ENCODE data around the gene DNAJC3.
"Not testable (repeated sequence)": the region's sequence is repeated elsewhere in the genome, so short reads cannot be mapped to it uniquely, and the experiment has no call there.

The DNAJC3 gene

DNA sequence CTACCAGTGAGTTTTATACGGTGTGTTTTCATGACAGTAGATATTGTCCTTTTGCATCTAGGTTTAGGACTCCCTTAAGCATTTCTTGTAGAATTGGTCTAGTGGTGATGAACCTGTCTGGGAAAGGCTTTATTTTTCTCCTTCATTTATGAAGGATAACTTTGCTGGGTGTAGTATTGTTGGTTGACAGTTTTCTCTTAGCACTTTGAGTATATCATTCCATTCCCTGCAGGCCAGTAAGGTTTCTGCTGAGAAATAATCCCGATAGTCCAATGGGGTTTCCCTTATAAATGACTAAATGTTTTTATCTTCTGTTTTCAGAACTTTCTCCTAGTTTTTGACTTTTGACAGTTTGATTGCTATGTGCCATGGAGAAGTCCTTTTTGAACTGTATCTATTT lies 57.2 kb downstream of the DNAJC3 start:
- TF ChIP-seq, protein P1, sequence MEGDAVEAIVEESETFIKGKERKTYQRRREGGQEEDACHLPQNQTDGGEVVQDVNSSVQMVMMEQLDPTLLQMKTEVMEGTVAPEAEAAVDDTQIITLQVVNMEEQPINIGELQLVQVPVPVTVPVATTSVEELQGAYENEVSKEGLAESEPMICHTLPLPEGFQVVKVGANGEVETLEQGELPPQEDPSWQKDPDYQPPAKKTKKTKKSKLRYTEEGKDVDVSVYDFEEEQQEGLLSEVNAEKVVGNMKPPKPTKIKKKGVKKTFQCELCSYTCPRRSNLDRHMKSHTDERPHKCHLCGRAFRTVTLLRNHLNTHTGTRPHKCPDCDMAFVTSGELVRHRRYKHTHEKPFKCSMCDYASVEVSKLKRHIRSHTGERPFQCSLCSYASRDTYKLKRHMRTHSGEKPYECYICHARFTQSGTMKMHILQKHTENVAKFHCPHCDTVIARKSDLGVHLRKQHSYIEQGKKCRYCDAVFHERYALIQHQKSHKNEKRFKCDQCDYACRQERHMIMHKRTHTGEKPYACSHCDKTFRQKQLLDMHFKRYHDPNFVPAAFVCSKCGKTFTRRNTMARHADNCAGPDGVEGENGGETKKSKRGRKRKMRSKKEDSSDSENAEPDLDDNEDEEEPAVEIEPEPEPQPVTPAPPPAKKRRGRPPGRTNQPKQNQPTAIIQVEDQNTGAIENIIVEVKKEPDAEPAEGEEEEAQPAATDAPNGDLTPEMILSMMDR (IDR thresholded peaks at IDR 0.05; ENCODE audit: low read depth, low read length, missing control alignments) = no peak
- DNase-seq (ENCODE audit: low read depth) = no peak
- H3K4me3 ChIP-seq (ENCODE audit: low read depth, low read length) = no peak overlapping the region

DNA sequence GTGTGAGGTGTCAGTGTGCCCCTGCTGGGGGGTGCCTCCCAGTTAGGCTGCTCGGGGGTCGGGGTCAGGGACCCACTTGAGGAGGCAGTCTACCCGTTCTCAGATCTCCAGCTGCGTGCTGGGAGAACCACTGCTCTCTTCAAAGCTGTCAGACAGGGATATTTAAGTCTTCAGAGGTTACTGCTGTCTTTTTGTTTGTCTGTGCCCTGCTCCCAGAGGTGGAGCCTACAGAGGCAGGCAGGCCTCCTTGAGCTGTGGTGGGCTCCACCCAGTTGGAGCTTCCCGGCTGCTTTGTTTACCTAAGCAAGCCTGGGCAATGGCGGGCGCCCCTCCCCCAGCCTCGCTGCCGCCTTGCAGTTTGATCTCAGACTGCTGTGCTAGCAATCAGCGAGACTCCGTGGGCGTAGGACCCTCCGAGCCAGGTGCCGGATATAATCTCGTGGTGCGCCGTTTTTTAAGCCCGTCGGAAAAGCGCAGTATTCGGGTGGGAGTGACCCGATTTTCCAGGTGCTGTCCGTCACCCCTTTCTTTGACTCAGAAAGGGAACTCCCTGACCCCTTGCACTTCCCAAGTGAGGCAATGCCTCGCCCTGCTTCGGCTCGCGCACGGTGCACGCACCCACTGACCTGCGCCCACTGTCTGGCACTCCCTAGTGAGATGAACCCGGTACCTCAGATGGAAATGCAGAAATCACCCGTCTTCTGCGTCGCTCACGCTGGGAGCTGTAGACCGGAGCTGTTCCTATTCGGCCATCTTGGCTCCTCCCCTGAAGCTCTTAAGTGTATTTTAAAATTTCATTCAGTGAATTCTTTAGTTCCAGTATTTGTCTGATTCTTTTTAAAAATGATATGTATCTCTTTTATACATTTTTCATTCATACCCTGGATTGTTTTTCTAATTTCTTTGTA lies 63.4 kb downstream of the DNAJC3 start:
- not testable (repeated sequence) for H3K4me3 ChIP-seq (ENCODE audit: low read depth, low read length); DNase-seq (ENCODE audit: low read depth)

DNA sequence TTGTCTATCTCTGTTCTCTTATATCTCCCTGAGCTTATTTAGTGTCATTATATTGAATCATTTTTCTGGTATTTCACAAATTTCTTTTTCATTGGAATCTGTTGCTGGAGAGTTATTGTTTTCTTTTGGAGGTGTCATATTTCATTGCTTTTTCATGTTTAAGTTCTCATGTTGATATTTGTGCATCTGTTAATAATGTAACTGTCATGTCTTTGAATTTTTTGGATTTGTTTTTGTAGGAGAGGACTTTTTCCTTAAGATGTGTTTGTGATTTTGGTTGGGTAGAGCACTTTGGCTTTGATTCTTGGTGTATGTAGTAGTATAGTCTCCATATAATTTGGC lies 64.0 kb downstream of the DNAJC3 start:
- TF ChIP-seq, protein P1 (IDR thresholded peaks at IDR 0.05; ENCODE audit: low read depth, low read length, missing control alignments) = no peak
- no peak overlapping the region for H3K4me3 ChIP-seq (ENCODE audit: low read depth, low read length)
- no peak for DNase-seq (ENCODE audit: low read depth)

DNA sequence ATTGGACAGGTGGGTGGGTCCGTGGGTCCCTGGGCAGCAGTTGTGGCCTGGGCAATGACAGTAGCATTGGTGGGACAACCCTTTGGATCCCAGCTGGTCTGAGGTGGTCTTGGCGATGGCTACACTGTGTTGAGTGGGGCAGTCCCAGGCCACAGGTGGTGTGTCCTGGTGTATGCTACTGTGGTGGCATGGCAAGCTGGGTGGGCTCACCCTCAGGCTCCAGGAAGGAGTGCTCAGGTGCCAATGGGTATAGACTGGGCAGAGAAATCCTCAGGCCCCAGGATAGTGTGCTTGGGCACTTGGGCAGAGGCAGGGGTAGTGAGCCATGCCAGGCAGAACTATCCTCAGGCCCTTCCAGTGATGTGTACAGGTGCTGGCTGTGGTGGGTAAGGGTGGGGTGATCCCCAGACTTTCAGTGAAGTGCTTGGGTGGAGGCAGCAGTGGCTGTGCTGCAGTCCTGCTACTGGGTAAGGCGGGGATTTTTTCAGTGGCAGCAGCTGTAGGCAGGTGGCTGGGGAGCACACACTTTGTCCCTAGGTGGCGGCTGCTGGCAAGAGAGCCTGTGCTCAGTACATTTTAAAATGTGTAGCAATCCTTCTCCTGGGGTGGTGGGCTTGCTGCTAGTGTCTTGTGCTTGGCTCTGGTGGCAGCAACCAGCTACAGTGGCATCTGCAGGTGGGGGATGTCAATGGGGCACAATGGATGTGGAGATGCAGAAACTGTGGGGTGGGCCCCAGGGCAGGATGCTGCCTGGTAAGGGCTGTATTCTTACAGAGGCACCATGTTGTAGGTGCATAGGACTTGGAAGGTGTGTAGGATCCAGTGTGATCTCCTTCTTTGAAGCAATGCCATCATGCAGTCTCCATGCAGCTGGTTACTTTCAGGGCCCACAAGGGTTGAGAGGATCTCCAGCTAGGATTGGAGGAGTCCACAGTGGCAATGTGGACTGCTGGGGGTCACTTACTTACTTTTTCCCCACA lies 64.9 kb downstream of the DNAJC3 start:
- H3K4me3 ChIP-seq (ENCODE audit: low read depth, low read length) = no peak overlapping the region
- TF ChIP-seq, protein P1 (IDR thresholded peaks at IDR 0.05; ENCODE audit: low read depth, low read length, missing control alignments) = no peak

DNA sequence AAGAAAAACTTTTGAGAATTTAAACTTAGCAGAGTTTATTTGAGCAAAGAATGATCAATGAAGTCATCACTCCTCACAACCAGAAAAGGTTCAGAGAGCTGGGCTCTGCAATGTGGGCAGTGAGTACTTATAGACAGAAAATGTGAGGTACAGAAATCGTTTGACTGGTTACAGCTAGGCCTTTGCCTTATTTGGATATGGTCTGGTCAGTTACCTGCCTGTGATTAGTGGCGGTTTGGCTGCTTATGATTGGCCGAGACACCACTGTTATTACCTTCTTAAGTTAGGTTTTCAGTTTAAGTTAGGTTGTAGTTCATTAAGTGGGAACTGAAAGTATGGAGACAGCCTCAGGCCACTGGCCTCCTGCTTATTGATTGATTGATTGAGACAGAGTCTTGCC lies 66.3 kb downstream of the DNAJC3 start:
- TF ChIP-seq, protein P1 (IDR thresholded peaks at IDR 0.05; ENCODE audit: low read depth, low read length, missing control alignments) = no peak
- no peak overlapping the region for H3K4me3 ChIP-seq (ENCODE audit: low read depth, low read length)
- DNase-seq (ENCODE audit: low read depth) = no peak

More for the DNA sequence above, 64.9 kb downstream of the DNAJC3 start:
- no peak for DNase-seq (ENCODE audit: low read depth)

DNA sequence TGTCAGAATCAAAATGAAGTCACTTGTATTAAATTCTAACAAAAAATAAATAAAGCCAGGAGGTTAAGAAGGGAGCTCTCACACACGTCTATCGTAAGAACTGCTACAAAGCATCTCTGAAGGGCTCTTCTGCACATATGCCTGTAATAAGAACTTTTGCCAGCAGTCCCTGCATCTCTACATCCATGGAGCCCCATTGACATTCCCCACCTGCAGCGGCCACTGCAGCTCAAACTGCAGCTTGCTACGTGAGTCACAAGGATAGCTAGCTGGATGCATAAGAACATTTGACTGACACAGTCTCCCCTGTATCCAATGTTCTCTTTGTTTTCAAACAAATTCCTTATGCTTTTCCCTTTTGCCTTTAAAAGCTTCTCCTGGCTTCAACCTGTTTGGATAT lies 68.3 kb downstream of the DNAJC3 start:
- H3K4me3 ChIP-seq (ENCODE audit: low read depth, low read length) = no peak overlapping the region
- TF ChIP-seq, protein P1 (IDR thresholded peaks at IDR 0.05; ENCODE audit: low read depth, low read length, missing control alignments) = no peak
- no peak for DNase-seq (ENCODE audit: low read depth)

DNA sequence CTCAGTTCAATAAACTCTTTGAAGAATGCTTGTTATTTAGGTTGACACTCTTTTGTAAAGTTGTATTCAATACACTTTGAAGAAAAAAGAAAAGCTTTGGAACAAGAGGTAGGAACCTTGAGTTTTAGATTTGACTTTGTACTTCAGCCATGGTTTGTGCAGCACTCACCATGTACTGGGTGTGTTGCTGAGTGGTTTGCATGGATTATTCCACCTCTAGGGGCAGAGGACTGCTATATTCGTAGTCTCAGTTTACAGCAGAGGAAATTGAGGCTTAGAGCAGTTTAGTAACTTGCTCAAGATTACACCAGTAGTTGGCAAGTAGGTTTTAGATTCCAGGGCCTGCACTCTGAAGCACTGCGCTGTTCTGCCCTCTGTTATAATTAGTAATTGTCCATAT lies 68.8 kb downstream of the DNAJC3 start:
- DNase-seq (ENCODE audit: low read depth) = no peak
- TF ChIP-seq, protein P1 (IDR thresholded peaks at IDR 0.05; ENCODE audit: low read depth, low read length, missing control alignments) = peak; percentile 22

More for the DNA sequence above, 68.8 kb downstream of the DNAJC3 start:
- H3K4me3 ChIP-seq (ENCODE audit: low read depth, low read length) = no peak overlapping the region

Measured in GM12864 (cell line).